Measurements from ENCODE around the gene SOX1. TPM values are rescaled to one million over a fixed set of nuclear protein-coding genes. Genes with fewer than 3 reads are reported as not detected.

Gene SOX1
- total RNA-seq, 1 donor from 2014 or later: not detected

DNA sequence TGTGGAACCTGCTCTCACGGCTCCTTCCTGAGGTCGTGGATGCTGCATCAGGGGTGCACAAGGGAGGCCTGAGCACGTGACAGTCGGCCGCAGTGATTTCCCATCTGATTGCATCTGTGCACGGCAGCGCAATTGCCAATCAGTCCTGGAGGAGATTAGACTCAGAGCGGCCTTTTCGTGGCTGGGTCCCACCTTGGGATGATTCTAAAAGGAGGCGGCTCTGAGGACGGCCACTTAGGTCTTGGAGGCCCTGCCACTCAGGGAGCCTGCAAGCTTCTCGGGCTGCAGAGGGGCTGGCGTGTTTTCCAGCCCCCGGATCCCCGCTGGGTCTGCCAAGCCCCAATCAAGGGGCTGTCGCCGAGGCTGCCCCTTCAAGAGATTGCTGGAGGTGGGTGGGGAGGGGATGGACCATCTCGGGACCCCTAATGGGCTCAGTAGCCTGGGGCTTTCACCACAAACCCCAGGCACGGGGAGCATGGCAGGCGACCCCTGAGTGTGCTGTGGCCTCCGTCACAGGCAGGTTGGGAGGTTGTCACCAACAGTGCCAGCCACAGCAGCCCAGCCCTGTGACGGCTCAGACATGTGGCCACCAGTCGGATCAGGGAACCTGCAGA lies 51.6 kb downstream of the SOX1 start:
- intact Hi-C loops (cut with micrococcal nuclease): no loop called here

DNA sequence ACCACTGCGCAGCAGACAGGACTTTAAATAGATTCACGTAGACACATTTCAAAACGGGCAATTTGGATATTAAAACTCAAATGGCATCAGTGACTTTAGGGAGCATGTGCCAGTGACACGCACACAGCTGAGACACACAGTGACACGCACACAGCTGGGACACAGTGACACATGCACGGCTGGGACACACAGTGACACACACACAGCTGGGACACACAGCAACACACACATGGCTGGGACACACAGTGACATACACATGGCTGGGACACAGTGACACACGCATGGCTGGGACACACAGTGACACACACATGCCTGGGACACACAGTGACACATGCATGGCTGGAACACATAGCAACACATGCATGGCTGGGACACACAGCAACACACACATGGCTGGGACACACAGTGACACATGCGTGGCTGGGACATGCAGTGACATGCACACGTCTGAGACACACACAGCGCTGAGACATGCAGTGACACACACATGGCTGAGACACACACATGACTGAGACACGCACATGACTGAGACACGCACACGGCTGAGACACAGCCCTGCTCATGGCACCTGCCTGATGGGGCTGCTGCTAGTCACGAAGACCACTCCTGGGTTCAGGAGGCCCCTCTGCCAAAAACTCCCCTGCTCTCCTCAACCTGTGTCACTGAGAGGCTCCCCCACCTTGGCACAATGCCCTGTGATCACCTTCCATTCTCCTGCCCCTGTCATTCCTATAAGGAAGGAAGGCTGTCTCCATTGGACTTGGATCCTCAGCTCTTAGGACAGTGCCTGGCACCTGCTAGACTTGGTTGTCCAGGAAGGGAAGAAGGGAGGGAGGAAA lies 52.5 kb downstream of the SOX1 start:
- intact Hi-C loops (cut with micrococcal nuclease): no loop called here

DNA sequence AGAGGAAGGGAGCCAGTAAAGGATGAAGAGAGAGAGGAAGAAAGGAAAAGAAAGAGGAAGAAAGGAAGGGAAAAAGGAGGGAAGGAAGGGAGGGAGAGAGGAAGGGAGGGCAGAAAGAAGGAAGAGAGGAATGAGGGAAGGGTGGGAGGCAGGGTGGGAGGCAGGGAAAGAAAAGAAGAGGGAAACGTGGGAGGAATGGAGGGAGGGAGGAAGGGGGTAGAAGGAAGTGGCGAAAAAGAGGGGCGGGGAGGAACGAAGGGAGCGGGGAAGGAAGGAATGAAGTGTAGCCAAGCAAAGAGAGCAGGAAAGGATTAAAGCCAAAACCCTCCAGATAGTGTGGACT lies 53.1 kb downstream of the SOX1 start:
- intact Hi-C loops (cut with micrococcal nuclease): no loop called here

Data from T-helper 1 cell treated with Interleukin-12 subunit alpha and Interleukin-12 subunit beta and Interleukin-4 antibody, amounts not matched to agents 30 ng/mL and 1 ng/mL, for 36 hours (primary cell).